ENCODE measurements around the gene GMDS.
"Not testable (repeated sequence)": the region's sequence is repeated elsewhere in the genome, so short reads cannot be mapped to it uniquely, and the experiment has no call there.

GMDS gene

DNA sequence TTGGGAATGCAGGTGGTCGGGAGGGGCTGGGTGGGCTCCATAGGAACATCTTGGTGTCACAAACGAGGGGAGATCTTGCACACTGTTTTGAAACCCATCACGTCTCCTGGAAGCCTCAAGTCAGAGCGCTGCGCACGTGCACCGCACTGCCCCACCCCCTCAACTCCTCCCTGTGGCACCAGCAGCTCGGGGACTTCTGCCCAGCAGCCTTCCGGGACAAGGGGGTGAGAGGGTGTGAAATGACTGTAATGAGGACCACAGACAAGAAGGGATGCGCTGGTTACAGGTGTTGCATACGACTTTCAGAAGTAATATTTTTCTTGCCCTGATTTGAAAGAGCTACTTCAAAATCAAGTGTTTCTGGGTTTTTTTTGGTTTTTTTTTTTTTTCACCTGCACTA is 575.4 kb downstream of the GMDS start:
- TF ChIP-seq ZFP30 (CRISPR knock-in tag; IDR thresholded peaks at IDR 0.05) (no peak), PPARA (CRISPR knock-in tag; IDR thresholded peaks at IDR 0.05; ENCODE audit: borderline replicate concordance) (no peak), TCF4 (CRISPR knock-in tag; IDR thresholded peaks at IDR 0.05; ENCODE audit: borderline replicate concordance) (no peak), ZNF565 (CRISPR knock-in tag; conservative IDR thresholded peaks at IDR 0.05; ENCODE audit: low read depth) (no peak), ARNTL (CRISPR knock-in tag; IDR thresholded peaks at IDR 0.05; ENCODE audit: borderline replicate concordance, low read depth) (no peak), BACH2 (CRISPR knock-in tag; IDR thresholded peaks at IDR 0.05; ENCODE audit: borderline replicate concordance) (no peak), ESRRG (CRISPR knock-in tag; IDR thresholded peaks at IDR 0.05) (no peak), ZNF70 (CRISPR knock-in tag; IDR thresholded peaks at IDR 0.05) (no peak)
- ATAC-seq, result no peak

DNA sequence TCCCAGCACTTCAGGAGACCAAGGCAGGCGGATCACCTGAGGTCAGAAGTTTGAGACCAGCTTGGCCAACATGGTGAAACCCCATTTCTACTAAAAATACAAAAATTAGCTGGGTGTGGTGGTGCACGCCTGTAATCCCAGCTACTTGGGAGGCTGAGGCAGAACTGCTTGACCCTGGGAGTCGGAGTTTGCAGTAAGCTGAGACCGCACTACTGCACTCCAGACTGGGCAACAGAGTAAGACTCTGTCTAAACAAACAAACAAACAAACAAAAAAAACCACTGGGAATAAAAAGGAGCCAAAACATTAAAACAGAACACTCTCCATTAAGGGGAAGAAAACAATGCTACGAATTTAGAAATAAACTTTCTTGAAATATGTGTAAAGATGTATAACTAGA is 576.9 kb downstream of the GMDS start:
- not testable (repeated sequence) for ATAC-seq

DNA sequence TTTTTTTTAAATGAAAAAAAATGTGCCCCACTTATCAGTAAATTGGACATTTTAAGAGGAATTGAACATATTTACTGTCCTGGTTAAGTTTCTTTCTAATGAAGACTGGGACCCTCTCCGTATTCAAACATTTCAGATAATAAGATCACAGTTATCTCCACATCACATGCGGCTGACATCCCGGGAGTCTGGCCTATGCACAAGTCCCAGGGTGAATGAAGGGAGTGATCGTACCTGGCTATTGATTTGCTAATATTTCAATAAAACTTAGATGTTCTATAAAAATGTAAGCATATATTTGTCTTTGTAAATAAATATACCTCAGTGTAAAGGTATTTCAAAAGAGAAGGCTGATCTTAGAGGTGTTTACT is 577.6 kb downstream of the GMDS start:
- no peak for TF ChIP-seq ZNF565 (CRISPR knock-in tag; conservative IDR thresholded peaks at IDR 0.05; ENCODE audit: low read depth)
- no peak for TF ChIP-seq ZC3H10 (CRISPR knock-in tag; IDR thresholded peaks at IDR 0.05)
- no peak for TF ChIP-seq ZNF70 (CRISPR knock-in tag; IDR thresholded peaks at IDR 0.05)
- TF ChIP-seq, protein P1, sequence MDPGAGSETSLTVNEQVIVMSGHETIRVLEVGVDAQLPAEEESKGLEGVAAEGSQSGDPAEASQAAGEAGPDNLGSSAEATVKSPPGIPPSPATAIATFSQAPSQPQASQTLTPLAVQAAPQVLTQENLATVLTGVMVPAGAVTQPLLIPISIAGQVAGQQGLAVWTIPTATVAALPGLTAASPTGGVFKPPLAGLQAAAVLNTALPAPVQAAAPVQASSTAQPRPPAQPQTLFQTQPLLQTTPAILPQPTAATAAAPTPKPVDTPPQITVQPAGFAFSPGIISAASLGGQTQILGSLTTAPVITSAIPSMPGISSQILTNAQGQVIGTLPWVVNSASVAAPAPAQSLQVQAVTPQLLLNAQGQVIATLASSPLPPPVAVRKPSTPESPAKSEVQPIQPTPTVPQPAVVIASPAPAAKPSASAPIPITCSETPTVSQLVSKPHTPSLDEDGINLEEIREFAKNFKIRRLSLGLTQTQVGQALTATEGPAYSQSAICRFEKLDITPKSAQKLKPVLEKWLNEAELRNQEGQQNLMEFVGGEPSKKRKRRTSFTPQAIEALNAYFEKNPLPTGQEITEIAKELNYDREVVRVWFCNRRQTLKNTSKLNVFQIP (CRISPR knock-in tag; IDR thresholded peaks at IDR 0.05; ENCODE audit: borderline replicate concordance, low read depth), result no peak
- no peak for TF ChIP-seq PPARA (CRISPR knock-in tag; IDR thresholded peaks at IDR 0.05; ENCODE audit: borderline replicate concordance)
- no peak for TF ChIP-seq CSDC2 (CRISPR knock-in tag; IDR thresholded peaks at IDR 0.05)
- TF ChIP-seq, protein P2, sequence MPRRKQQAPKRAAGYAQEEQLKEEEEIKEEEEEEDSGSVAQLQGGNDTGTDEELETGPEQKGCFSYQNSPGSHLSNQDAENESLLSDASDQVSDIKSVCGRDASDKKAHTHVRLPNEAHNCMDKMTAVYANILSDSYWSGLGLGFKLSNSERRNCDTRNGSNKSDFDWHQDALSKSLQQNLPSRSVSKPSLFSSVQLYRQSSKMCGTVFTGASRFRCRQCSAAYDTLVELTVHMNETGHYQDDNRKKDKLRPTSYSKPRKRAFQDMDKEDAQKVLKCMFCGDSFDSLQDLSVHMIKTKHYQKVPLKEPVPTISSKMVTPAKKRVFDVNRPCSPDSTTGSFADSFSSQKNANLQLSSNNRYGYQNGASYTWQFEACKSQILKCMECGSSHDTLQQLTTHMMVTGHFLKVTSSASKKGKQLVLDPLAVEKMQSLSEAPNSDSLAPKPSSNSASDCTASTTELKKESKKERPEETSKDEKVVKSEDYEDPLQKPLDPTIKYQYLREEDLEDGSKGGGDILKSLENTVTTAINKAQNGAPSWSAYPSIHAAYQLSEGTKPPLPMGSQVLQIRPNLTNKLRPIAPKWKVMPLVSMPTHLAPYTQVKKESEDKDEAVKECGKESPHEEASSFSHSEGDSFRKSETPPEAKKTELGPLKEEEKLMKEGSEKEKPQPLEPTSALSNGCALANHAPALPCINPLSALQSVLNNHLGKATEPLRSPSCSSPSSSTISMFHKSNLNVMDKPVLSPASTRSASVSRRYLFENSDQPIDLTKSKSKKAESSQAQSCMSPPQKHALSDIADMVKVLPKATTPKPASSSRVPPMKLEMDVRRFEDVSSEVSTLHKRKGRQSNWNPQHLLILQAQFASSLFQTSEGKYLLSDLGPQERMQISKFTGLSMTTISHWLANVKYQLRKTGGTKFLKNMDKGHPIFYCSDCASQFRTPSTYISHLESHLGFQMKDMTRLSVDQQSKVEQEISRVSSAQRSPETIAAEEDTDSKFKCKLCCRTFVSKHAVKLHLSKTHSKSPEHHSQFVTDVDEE (CRISPR knock-in tag; IDR thresholded peaks at IDR 0.05), result no peak
- no peak for TF ChIP-seq TOX (CRISPR knock-in tag; IDR thresholded peaks at IDR 0.05; ENCODE audit: borderline replicate concordance)
- TF ChIP-seq TCF4 (CRISPR knock-in tag; IDR thresholded peaks at IDR 0.05; ENCODE audit: borderline replicate concordance), result no peak
- no peak for ATAC-seq

DNA sequence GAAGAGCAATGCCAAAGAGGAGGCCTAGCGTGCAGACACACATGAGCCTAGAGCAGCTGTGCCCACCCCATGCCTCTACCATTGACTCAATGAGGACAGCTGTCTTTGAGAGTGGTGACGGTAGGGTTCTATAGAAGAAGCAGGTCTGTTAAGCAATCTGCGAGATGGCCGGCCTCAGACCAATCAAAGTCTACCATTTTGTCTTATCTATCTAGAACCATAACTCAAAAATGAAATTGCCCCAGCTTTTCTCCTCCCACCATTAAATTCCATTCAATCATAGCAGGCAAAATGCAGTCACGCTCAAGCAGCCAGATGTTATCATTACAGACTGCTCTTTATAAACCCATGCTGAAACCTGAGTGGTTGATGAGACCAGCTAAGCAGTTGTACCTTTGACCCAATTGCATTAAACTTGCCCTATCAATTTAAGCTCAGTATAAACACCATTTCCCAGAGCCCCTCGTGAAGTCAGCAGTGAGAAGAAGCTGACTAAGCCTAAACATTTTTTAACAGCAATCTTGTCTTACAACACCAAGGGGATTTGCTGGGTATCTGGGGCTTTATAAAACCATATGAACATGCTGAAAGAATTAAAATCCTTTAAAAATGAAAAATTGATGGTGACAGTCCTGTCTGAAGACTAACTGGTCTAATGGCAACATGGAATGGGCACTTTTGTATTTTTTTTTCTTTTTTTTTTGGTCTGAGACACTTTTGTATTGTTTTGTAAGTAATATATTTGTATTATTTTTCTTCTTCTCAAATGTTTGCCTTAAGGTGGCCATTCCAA is 578.2 kb downstream of the GMDS start:
- peak; percentile 77 for ATAC-seq
- TF ChIP-seq, protein P2 (CRISPR knock-in tag; IDR thresholded peaks at IDR 0.05), result peak; percentile 75
- TF ChIP-seq TCF4 (CRISPR knock-in tag; IDR thresholded peaks at IDR 0.05; ENCODE audit: borderline replicate concordance), result peak; percentile 66
- TF ChIP-seq ZNF8 (CRISPR knock-in tag; IDR thresholded peaks at IDR 0.05), result 0 out of 2 replicates have a peak, but pooled peaks have one; percentile 4
- TF ChIP-seq OSR1 (CRISPR knock-in tag; IDR thresholded peaks at IDR 0.05), result no peak

DNA sequence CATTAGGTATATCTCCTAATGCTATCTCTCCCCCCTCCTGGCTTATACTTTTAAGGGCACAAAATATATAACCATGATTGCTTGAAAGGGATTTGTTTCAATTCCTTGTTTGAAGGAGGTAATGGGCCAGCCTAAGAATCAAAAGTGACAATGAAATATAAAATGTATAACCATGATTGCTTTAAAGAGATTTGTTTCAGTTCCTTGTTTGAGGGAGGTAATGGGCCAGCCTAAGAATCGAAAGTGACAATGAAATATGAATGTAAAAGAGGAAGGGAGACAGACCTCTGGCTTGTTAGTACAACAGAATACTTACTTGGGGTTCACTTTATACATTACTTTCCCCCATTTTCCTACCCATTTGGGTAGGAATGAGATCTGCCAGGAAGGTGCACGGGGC is 580.2 kb downstream of the GMDS start:
- no peak for ATAC-seq
- TF ChIP-seq TCF4 (CRISPR knock-in tag; IDR thresholded peaks at IDR 0.05; ENCODE audit: borderline replicate concordance) (no peak), BACH2 (CRISPR knock-in tag; IDR thresholded peaks at IDR 0.05; ENCODE audit: borderline replicate concordance) (no peak), ESRRG (CRISPR knock-in tag; IDR thresholded peaks at IDR 0.05) (no peak), ZFP3 (CRISPR knock-in tag; IDR thresholded peaks at IDR 0.05) (no peak), ZFP30 (CRISPR knock-in tag; IDR thresholded peaks at IDR 0.05) (no peak), RARB (CRISPR knock-in tag; IDR thresholded peaks at IDR 0.05) (no peak), TOX (CRISPR knock-in tag; IDR thresholded peaks at IDR 0.05; ENCODE audit: borderline replicate concordance) (no peak), ISL1 (CRISPR knock-in tag; IDR thresholded peaks at IDR 0.05) (no peak), ARNTL (CRISPR knock-in tag; IDR thresholded peaks at IDR 0.05; ENCODE audit: borderline replicate concordance, low read depth) (no peak), ZNF8 (CRISPR knock-in tag; IDR thresholded peaks at IDR 0.05) (no peak), SNAI2 (CRISPR knock-in tag; IDR thresholded peaks at IDR 0.05) (no peak)
- TF ChIP-seq, protein P3, sequence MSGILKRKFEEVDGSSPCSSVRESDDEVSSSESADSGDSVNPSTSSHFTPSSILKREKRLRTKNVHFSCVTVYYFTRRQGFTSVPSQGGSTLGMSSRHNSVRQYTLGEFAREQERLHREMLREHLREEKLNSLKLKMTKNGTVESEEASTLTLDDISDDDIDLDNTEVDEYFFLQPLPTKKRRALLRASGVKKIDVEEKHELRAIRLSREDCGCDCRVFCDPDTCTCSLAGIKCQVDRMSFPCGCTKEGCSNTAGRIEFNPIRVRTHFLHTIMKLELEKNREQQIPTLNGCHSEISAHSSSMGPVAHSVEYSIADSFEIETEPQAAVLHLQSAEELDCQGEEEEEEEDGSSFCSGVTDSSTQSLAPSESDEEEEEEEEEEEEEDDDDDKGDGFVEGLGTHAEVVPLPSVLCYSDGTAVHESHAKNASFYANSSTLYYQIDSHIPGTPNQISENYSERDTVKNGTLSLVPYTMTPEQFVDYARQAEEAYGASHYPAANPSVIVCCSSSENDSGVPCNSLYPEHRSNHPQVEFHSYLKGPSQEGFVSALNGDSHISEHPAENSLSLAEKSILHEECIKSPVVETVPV (CRISPR knock-in tag; IDR thresholded peaks at IDR 0.05), result no peak
- TF ChIP-seq, protein P1 (CRISPR knock-in tag; IDR thresholded peaks at IDR 0.05; ENCODE audit: borderline replicate concordance, low read depth), result no peak
- TF ChIP-seq, protein P4, sequence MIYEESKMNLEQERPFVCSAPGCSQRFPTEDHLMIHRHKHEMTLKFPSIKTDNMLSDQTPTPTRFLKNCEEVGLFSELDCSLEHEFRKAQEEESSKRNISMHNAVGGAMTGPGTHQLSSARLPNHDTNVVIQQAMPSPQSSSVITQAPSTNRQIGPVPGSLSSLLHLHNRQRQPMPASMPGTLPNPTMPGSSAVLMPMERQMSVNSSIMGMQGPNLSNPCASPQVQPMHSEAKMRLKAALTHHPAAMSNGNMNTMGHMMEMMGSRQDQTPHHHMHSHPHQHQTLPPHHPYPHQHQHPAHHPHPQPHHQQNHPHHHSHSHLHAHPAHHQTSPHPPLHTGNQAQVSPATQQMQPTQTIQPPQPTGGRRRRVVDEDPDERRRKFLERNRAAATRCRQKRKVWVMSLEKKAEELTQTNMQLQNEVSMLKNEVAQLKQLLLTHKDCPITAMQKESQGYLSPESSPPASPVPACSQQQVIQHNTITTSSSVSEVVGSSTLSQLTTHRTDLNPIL (CRISPR knock-in tag; IDR thresholded peaks at IDR 0.05; ENCODE audit: low read depth), result no peak

Data from SK-N-SH treated with all-trans-retinoic acid at 6 μM for 48 hours (cell line).